HepG2 (cell line): Measurements from ENCODE around the gene KLHL21. TPM values are rescaled to one million over a fixed set of nuclear protein-coding genes. Genes with fewer than 3 reads are reported as not detected.

Source experiments
- AGO1 ChIP-seq: fragments of 200-400 bp; formaldehyde crosslinking; IDR thresholded peaks from 2 replicates; pipeline ENCODE4 v1.6.1; 2017; ENCODE audit warnings: mild to moderate bottlenecking, low read depth, low read length, moderate library complexity; ENCODE audit not compliant: poor library complexity, severe bottlenecking
- ARID3A ChIP-seq: IDR thresholded peaks from 2 replicates; pipeline ENCODE4 v1.6.1; 2012; ENCODE audit warnings: low read depth, low read length, improper control_type of control experiment
- IKZF1 ChIP-seq: fragments of 450-650 bp; IDR thresholded peaks from 2 replicates; pipeline ENCODE4 v1.7.1; 2016
- PRMT3 ChIP-seq: sonication (generic); formaldehyde crosslinking; IDR thresholded peaks from 2 replicates; pipeline ENCODE4 v1.8.1; 2022; ENCODE audit warnings: low read depth, mild to moderate bottlenecking, moderate library complexity, missing genetic modification reagents, borderline replicate concordance
- SIX4 ChIP-seq: sonication (generic); formaldehyde crosslinking; IDR thresholded peaks from 2 replicates; pipeline ENCODE4 v1.4.0; 2020; ENCODE audit warnings: missing genetic modification reagents
- SNAPC4 ChIP-seq: sonication (generic); formaldehyde crosslinking; IDR thresholded peaks from 2 replicates; pipeline ENCODE4 v1.4.0; 2020; ENCODE audit warnings: mild to moderate bottlenecking, missing genetic modification reagents
- SNRNP70 ChIP-seq: fragments of 200-400 bp; formaldehyde crosslinking; IDR thresholded peaks from 2 replicates; pipeline ENCODE4 v1.6.1; 2017; ENCODE audit warnings: mild to moderate bottlenecking, low read depth, low read length, moderate library complexity
- ZBTB34 ChIP-seq: sonication (generic); formaldehyde crosslinking; IDR thresholded peaks from 2 replicates; pipeline ENCODE4 v1.8.0; 2022; ENCODE audit warnings: mild to moderate bottlenecking, missing genetic modification reagents
- ZNF24 ChIP-seq: fragments of 450-650 bp; IDR thresholded peaks from 2 replicates; pipeline ENCODE4 v1.6.1; 2017; ENCODE audit warnings: antibody characterized with exemption, mild to moderate bottlenecking
- polyA plus RNA-seq, 8 experiments: library from polyadenylated mRNA; depleted of rRNA in 3 of 8; stranded (reverse) in 7 of 8; unstranded in 1 of 8; fragments of >200 nt; fragmentation: Illumina TruSeq in 4 of 8; extraction: Trizol in 4 of 8; gene quantifications; 2 replicates each; pipeline versions ENCODE4 v1.2.1 to v1.2.3, GENCODE V29; 2011 to 2016; ENCODE audit warnings: low read depth in 4 of 8, missing spikeins in 1 of 8, mixed read lengths in 1 of 8; ENCODE audit not compliant: insufficient read depth in 1 of 8
- total RNA-seq, 5 experiments: library from RNA; depleted of rRNA; stranded (reverse); fragments of >200 nt; fragmentation: Illumina TruSeq; extraction: Trizol; gene quantifications; 2 replicates each; pipeline ENCODE4 v1.2.3, GENCODE V29; 2016; ENCODE audit warnings: low read depth in 1 of 5
- TF ChIP-seq, protein P1 (sequence below): sonication (generic); formaldehyde crosslinking; IDR thresholded peaks from 2 replicates; pipeline ENCODE4 v1.8.1; 2023; ENCODE audit warnings: mild to moderate bottlenecking, inconsistent platforms, moderate library complexity, missing genetic modification reagents, borderline replicate concordance
- TF ChIP-seq, protein P2 (sequence below): sonication (generic); formaldehyde crosslinking; IDR thresholded peaks from 2 replicates; pipeline ENCODE4 v1.4.0; 2020; ENCODE audit warnings: mild to moderate bottlenecking, missing genetic modification reagents, borderline replicate concordance
- TF ChIP-seq, protein P3 (sequence below): sonication (generic); formaldehyde crosslinking; IDR thresholded peaks from 2 replicates; pipeline ENCODE4 v1.8.1; 2022; ENCODE audit warnings: mild to moderate bottlenecking, missing genetic modification reagents

The KLHL21 gene
- total and polyA plus RNA-seq, 2 of the 13 experiments (the other 11 are each of a cell fraction or from before 2014, with no cell fraction given) = 14.8 to 25.0 TPM

GRCh38 chr1:6603915-6604558 is 1.4 kb upstream of the KLHL21 start (continued):
- TF ChIP-seq, protein P1, sequence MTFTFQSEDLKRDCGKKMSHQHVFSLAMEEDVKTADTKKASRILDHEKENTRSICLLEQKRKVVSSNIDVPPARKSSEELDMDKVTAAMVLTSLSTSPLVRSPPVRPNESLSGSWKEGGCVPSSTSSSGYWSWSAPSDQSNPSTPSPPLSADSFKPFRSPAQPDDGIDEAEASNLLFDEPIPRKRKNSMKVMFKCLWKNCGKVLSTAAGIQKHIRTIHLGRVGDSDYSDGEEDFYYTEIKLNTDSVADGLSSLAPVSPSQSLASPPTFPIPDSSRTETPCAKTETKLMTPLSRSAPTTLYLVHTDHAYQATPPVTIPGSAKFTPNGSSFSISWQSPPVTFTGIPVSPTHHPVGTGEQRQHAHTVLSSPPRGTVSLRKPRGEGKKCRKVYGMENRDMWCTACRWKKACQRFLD = peak; percentile 59; the same call in 1 of the 2 replicates
- no peak for TF ChIP-seq PRMT3 (CRISPR knock-in tag)
- no peak for TF ChIP-seq SNRNP70
- peak; percentile 99 for TF ChIP-seq ARID3A
- TF ChIP-seq SNAPC4 = no peak
- TF ChIP-seq, protein P2, sequence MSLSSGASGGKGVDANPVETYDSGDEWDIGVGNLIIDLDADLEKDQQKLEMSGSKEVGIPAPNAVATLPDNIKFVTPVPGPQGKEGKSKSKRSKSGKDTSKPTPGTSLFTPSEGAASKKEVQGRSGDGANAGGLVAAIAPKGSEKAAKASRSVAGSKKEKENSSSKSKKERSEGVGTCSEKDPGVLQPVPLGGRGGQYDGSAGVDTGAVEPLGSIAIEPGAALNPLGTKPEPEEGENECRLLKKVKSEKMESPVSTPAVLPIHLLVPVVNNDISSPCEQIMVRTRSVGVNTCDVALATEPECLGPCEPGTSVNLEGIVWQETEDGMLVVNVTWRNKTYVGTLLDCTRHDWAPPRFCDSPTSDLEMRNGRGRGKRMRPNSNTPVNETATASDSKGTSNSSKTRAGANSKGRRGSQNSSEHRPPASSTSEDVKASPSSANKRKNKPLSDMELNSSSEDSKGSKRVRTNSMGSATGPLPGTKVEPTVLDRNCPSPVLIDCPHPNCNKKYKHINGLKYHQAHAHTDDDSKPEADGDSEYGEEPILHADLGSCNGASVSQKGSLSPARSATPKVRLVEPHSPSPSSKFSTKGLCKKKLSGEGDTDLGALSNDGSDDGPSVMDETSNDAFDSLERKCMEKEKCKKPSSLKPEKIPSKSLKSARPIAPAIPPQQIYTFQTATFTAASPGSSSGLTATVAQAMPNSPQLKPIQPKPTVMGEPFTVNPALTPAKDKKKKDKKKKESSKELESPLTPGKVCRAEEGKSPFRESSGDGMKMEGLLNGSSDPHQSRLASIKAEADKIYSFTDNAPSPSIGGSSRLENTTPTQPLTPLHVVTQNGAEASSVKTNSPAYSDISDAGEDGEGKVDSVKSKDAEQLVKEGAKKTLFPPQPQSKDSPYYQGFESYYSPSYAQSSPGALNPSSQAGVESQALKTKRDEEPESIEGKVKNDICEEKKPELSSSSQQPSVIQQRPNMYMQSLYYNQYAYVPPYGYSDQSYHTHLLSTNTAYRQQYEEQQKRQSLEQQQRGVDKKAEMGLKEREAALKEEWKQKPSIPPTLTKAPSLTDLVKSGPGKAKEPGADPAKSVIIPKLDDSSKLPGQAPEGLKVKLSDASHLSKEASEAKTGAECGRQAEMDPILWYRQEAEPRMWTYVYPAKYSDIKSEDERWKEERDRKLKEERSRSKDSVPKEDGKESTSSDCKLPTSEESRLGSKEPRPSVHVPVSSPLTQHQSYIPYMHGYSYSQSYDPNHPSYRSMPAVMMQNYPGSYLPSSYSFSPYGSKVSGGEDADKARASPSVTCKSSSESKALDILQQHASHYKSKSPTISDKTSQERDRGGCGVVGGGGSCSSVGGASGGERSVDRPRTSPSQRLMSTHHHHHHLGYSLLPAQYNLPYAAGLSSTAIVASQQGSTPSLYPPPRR (CRISPR knock-in tag) = no peak; the same call in 1 of the 2 replicates
- TF ChIP-seq, protein P3, sequence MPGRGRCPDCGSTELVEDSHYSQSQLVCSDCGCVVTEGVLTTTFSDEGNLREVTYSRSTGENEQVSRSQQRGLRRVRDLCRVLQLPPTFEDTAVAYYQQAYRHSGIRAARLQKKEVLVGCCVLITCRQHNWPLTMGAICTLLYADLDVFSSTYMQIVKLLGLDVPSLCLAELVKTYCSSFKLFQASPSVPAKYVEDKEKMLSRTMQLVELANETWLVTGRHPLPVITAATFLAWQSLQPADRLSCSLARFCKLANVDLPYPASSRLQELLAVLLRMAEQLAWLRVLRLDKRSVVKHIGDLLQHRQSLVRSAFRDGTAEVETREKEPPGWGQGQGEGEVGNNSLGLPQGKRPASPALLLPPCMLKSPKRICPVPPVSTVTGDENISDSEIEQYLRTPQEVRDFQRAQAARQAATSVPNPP (CRISPR knock-in tag) = no peak
- TF ChIP-seq ZBTB34 (CRISPR knock-in tag) = no peak
- TF ChIP-seq IKZF1 = no peak
- no peak for TF ChIP-seq AGO1
- no peak for TF ChIP-seq ZNF24
- peak; percentile 88 for TF ChIP-seq SIX4
